Uterus (tissue), 2 donors: Measurements from ENCODE around the gene PPP1R16B.

Experiments
- CTCF ChIP-seq, 4 experiments: fragments of 200-600 bp in 2 of 4; fragments of 450-650 bp in 2 of 4; sonication (generic) in 2 of 4; IDR thresholded peaks; one replicate each; pipeline ENCODE4 v1.5.1; 2016 to 2019; ENCODE audit warnings: antibody characterized with exemption in 4 of 4, mild to moderate bottlenecking in 2 of 4, moderate library complexity in 1 of 4
- POLR2A ChIP-seq, 2 donors: fragments of 450-650 bp; IDR thresholded peaks; one replicate each; pipeline ENCODE4 v1.6.1; 2016; ENCODE audit warnings: antibody characterized with exemption in 2 of 2, mild to moderate bottlenecking in 1 of 2, moderate library complexity in 1 of 2

- TF ChIP-seq POLR2A (IDR thresholded peaks at IDR 0.05): no peak
- TF ChIP-seq CTCF (IDR thresholded peaks at IDR 0.05): no peak
These were observed 84.4 kb downstream of the PPP1R16B start for GRCh38 chr20:38889792-38890496.
